Lung (tissue), 12 donors: ENCODE data around the gene ITGAE. TPM values are rescaled to one million over a fixed set of nuclear protein-coding genes. Genes with fewer than 3 reads are reported as not detected.

Source experiments
- ATAC-seq: fragments of 200-7000 bp; cut with Tn5 transposase; one replicate; pipeline ENCODE4 v1.9.1; 2020; ENCODE audit warnings: moderate number of reproducible peaks; ENCODE audit not compliant: insufficient read depth, low FRiP score
- DNase-seq, 3 donors: peaks; one replicate each; pipeline ENCODE4 v3.0.0-alpha.2; 2013 to 2017
- H3K27ac ChIP-seq, 2 donors: one replicate each; pipeline ENCODE4 v1.5.1; 2013; ENCODE audit warnings: mild to moderate bottlenecking in 2 of 2, moderate library complexity in 2 of 2, control low read depth in 1 of 2, inconsistent platforms in 1 of 2, low read depth in 1 of 2, low read length in 1 of 2
- H3K27me3 ChIP-seq, 3 donors: one replicate each; pipeline ENCODE4 v1.5.1; 2013; ENCODE audit warnings: low read length in 2 of 3; ENCODE audit not compliant: control insufficient read depth in 3 of 3, insufficient read depth in 3 of 3
- H3K36me3 ChIP-seq, 4 donors: one replicate each; pipeline ENCODE4 v1.5.1; 2013; ENCODE audit warnings: low read length in 4 of 4, mild to moderate bottlenecking in 1 of 4, moderate library complexity in 1 of 4; ENCODE audit not compliant: control insufficient read depth in 4 of 4, insufficient read depth in 4 of 4
- H3K4me1 ChIP-seq, 5 donors: one replicate each; pipeline ENCODE4 v1.5.1; 2013; ENCODE audit warnings: low read length in 5 of 5, mild to moderate bottlenecking in 2 of 5, moderate library complexity in 1 of 5; ENCODE audit not compliant: control insufficient read depth in 5 of 5, insufficient read depth in 5 of 5
- H3K4me3 ChIP-seq: one replicate; pipeline ENCODE4 v1.5.1; 2013; ENCODE audit warnings: mild to moderate bottlenecking, control low read depth, moderate library complexity
- H3K9ac ChIP-seq, 2 donors: one replicate each; pipeline ENCODE4 v1.5.1; 2013; ENCODE audit warnings: low read length in 2 of 2, control low read depth in 1 of 2; ENCODE audit not compliant: insufficient read depth in 1 of 2
- H3K9me3 ChIP-seq, 4 donors: one replicate each; pipeline ENCODE4 v1.5.1; 2013; ENCODE audit warnings: low read length in 3 of 4, mild to moderate bottlenecking in 1 of 4, moderate library complexity in 1 of 4; ENCODE audit not compliant: control insufficient read depth in 4 of 4, insufficient read depth in 3 of 4
- CTCF ChIP-seq: IDR thresholded peaks from 2 replicates; pipeline ENCODE4 v1.5.1; 2012; ENCODE audit warnings: mild to moderate bottlenecking; ENCODE audit errors: control extremely low read depth, extremely low read depth
- WGBS, 2 donors: extraction: QIAGEN DNeasy Blood & Tissue Kit; methylation state at CpG; one replicate each; pipeline ENCODE4 v1.1.7; 2013; 5-methylcytosine and 5-hydroxymethylcytosine counted together
- polyA plus RNA-seq, 2 donors: library from polyadenylated mRNA; stranded (reverse); fragments of 200-250 nt; gene quantifications; one replicate each; pipeline ENCODE4 v1.2.1, GENCODE V29; 2013
- total RNA-seq, 2 donors: library from RNA; depleted of rRNA in 1 of 2; stranded (reverse); fragments of >200 nt in 1 of 2; gene quantifications; one replicate each; pipeline ENCODE4 v1.2.1, GENCODE V29; 2014 to 2021
- donor health status: control.
- donor health status: control.
- donor health status: Bipolar disorder and iron deficiency.
- donor health status: healthy.
- donor health status: DM: yes; HTN: yes; CAD: no.

Gene ITGAE
- total and polyA plus RNA-seq, 4 donors = 16.8 to 37.3 (median 27.6) TPM

GRCh38 chr17:3808701-3809100, 7.7 kb upstream of the ITGAE start:
- Histone ChIP-seq H3K9me3 (no peaks in the 10 kb centered on the region), H3K4me3 (no peak overlapping the region), H3K27me3 (no peaks in the 10 kb centered on the region), H3K27ac (no peak overlapping the region), H3K9ac (no peak overlapping the region), H3K4me1 (no peaks in the 10 kb centered on the region), H3K36me3 (peaks cover 31 to 40% (median 33%) of the 10 kb centered on the region in 4 donors)
- DNase-seq = no peak
- WGBS, 2 donors = 90 to 92% methylated on average over 7 of the region's 7 CpGs
- no peak for ATAC-seq
- TF ChIP-seq CTCF = no peak

- WGBS, 2 donors = 84 to 95% methylated on average over 5 of the region's 5 CpGs
- no peak for TF ChIP-seq CTCF
- Histone ChIP-seq H3K36me3 (peaks cover 9 to 29% (median 21%) of the 10 kb centered on the region in 4 donors), H3K9ac (no peak overlapping the region), H3K9me3 (no peaks in the 10 kb centered on the region), H3K4me3 (no peak overlapping the region), H3K27ac (no peak overlapping the region), H3K27me3 (no peaks in the 10 kb centered on the region), H3K4me1 (peaks cover 0 to 9% (median under 1%) of the 10 kb centered on the region in 5 donors)
- ATAC-seq (no peak), DNase-seq (no peak)
These were observed 4.6 kb upstream of the ITGAE start for GRCh38 chr17:3805581-3805980.

GRCh38 chr17:3804503-3804931, 3.5 kb upstream of the ITGAE start:
- peaks cover 2 to 21% (median 16%) of the 10 kb centered on the region in 4 donors for H3K36me3 ChIP-seq
- DNase-seq = no peak
- no peak overlapping the region for H3K27ac ChIP-seq

More at GRCh38 chr17:3804503-3804931, 3.5 kb upstream of the ITGAE start:
- Histone ChIP-seq H3K4me1 (peaks cover 0 to 14% (median 5%) of the 10 kb centered on the region in 5 donors), H3K4me3 (no peak overlapping the region), H3K9me3 (no peaks in the 10 kb centered on the region), H3K9ac (no peak overlapping the region), H3K27me3 (no peaks in the 10 kb centered on the region)
- ATAC-seq = no peak
- 70 to 77% methylated on average over 6 of the region's 6 CpGs for WGBS, 2 donors
- no peak for TF ChIP-seq CTCF
